Left ventricle myocardium inferior (tissue), 1 donor: ENCODE measurements around the gene SH2B2. TPM values are rescaled to one million over a fixed set of nuclear protein-coding genes. Genes with fewer than 3 reads are reported as not detected.
"Not testable (repeated sequence)": the region's sequence is repeated elsewhere in the genome, so short reads cannot be mapped to it uniquely, and the experiment has no call there.

Source experiments
- DNase-seq: peaks from one replicate; pipeline ENCODE4 v3.0.0-alpha.2; 2020
- H3K27ac ChIP-seq: fragments of 200-600 bp; replicated peaks from 2 replicates; pipeline ENCODE4 v1.8.0; 2021
- H3K27me3 ChIP-seq: fragments of 200-600 bp; 2 replicates; pipeline ENCODE4 v1.8.0; 2021; ENCODE audit warnings: low read depth
- H3K36me3 ChIP-seq: fragments of 200-600 bp; 2 replicates; pipeline ENCODE4 v1.8.0; 2021
- H3K4me1 ChIP-seq: fragments of 200-600 bp; 2 replicates; pipeline ENCODE4 v1.8.0; 2021
- H3K4me3 ChIP-seq: fragments of 200-600 bp; 2 replicates; pipeline ENCODE4 v1.8.0; 2021; ENCODE audit warnings: mild to moderate bottlenecking, moderate library complexity
- H3K9me3 ChIP-seq: fragments of 200-600 bp; replicated peaks from 2 replicates; pipeline ENCODE4 v1.8.0; 2021
- CTCF ChIP-seq: fragments of 200-600 bp; IDR thresholded peaks from 2 replicates; pipeline ENCODE4 v1.8.0; 2021; ENCODE audit warnings: antibody characterized with exemption, mild to moderate bottlenecking, borderline replicate concordance
- intact Hi-C: fragments of 100-400 bp; cut with micrococcal nuclease; formaldehyde crosslinking; loops from one replicate; pipeline ENCODE4 v1.11.0; 2022
- total RNA-seq: library from RNA; stranded (reverse); fragmentation: NEBNext Ultra II Directional; extraction: Animal tissue kit (Norgen Biotek cat#: 25700); gene quantifications from one replicate; pipeline ENCODE4 v1.2.1, GENCODE V29; 2021
- donor health status: DM: no; HTN: yes; CAD: no; lungs with severe emphysema.

Gene SH2B2
- total RNA-seq, 1 donor from 2014 or later = 1.0 TPM

GRCh38 chr7:102295346-102296178 is 8.9 kb downstream of the SH2B2 start:
- no peak for DNase-seq
- H3K4me3 ChIP-seq = no peak overlapping the region
- H3K27me3 ChIP-seq = peaks cover 55% of the 10 kb centered on the region
- TF ChIP-seq CTCF = no peak
- intact Hi-C loops = no loop called here
- H3K9me3 ChIP-seq = no peaks in the 10 kb centered on the region
- peaks cover 10% of the 10 kb centered on the region for H3K4me1 ChIP-seq
- H3K36me3 ChIP-seq = no peaks in the 10 kb centered on the region
- no peak overlapping the region for H3K27ac ChIP-seq

GRCh38 chr7:102296179-102296438 is 9.4 kb downstream of the SH2B2 start:
- H3K4me3 ChIP-seq = no peak overlapping the region
- peaks cover 16% of the 10 kb centered on the region for H3K4me1 ChIP-seq
- intact Hi-C loops = no loop called here
- H3K9me3 ChIP-seq = no peaks in the 10 kb centered on the region
- DNase-seq = no peak
- no peaks in the 10 kb centered on the region for H3K36me3 ChIP-seq
- TF ChIP-seq CTCF = no peak
- H3K27ac ChIP-seq = no peak overlapping the region
- H3K27me3 ChIP-seq = peaks cover 60% of the 10 kb centered on the region

- Histone ChIP-seq H3K27ac (no peak overlapping the region), H3K27me3 (peaks cover 57% of the 10 kb centered on the region), H3K4me1 (peaks cover 16% of the 10 kb centered on the region), H3K36me3 (no peaks in the 10 kb centered on the region), H3K4me3 (no peak overlapping the region), H3K9me3 (no peaks in the 10 kb centered on the region)
- TF ChIP-seq CTCF = no peak
- intact Hi-C loops = no loop called here
- no peak for DNase-seq
These were observed 9.8 kb downstream of the SH2B2 start for GRCh38 chr7:102296514-102296913.

GRCh38 chr7:102297487-102298218 is 11.0 kb downstream of the SH2B2 start:
- Histone ChIP-seq H3K4me1 (peaks cover 16% of the 10 kb centered on the region), H3K36me3 (no peaks in the 10 kb centered on the region), H3K27ac (no peak overlapping the region), H3K4me3 (no peak overlapping the region), H3K27me3 (peaks cover 46% of the 10 kb centered on the region), H3K9me3 (no peaks in the 10 kb centered on the region)
- intact Hi-C loops = no loop called here
- no peak for DNase-seq
- TF ChIP-seq CTCF = no peak

GRCh38 chr7:102300643-102301221 is 14.1 kb downstream of the SH2B2 start:
- peak; percentile 54 for TF ChIP-seq CTCF
- Histone ChIP-seq H3K36me3 (no peaks in the 10 kb centered on the region), H3K27me3 (peaks cover 35% of the 10 kb centered on the region), H3K4me3 (peak overlapping the region; percentile 32), H3K9me3 (no peaks in the 10 kb centered on the region), H3K4me1 (peaks cover 26% of the 10 kb centered on the region), H3K27ac (no peak overlapping the region)
- intact Hi-C loops = no loop called here
- DNase-seq = no peak

GRCh38 chr7:102301367-102301766 is 14.7 kb downstream of the SH2B2 start:
- H3K4me1 ChIP-seq = peaks cover 20% of the 10 kb centered on the region
- DNase-seq, H3K27ac ChIP-seq, H3K9me3 ChIP-seq, intact Hi-C loops, H3K36me3 ChIP-seq, H3K4me3 ChIP-seq: not testable (repeated sequence)
- peaks cover 35% of the 10 kb centered on the region for H3K27me3 ChIP-seq
